ENCODE measurements around the gene BTG1.

- TF ChIP-seq CTCF (IDR thresholded peaks at IDR 0.05 in 8 of 11, conservative IDR thresholded peaks at IDR 0.05 in 3 of 11), result no peak
- no peak for TF ChIP-seq POLR2A (IDR thresholded peaks at IDR 0.05)
Observed at GRCh38 chr12:92191061-92191460, 45.4 kb upstream of the BTG1 start.
